GM12878 (cell line): Measurements from ENCODE around the gene SORCS2. TPM values are rescaled to one million over a fixed set of nuclear protein-coding genes. Genes with fewer than 3 reads are reported as not detected.

Experiments
- ATAC-seq: fragments of 200-7000 bp; cut with Tn5 transposase; 3 replicates; pipeline ENCODE4 v1.9.1; 2020; ENCODE audit warnings: mild to moderate bottlenecking, moderate library complexity
- BruUV-seq: library from RNA; stranded (reverse); fragments of 400-500 nt; replicated peaks from 2 replicates; lab custom pipeline; 2021; lab: Mats Ljungman, UMichigan
- CTCF ChIA-PET: fragments of 300-600 bp; sonication (Branson Sonifier 250); formaldehyde crosslinking; extraction: SDS; loops from one replicate; lab custom pipeline; 2021; ENCODE audit warnings: inconsistent platforms; lab: Yijun Ruan, JAX
- POLR2A ChIA-PET: fragments of 350-600 bp; formaldehyde crosslinking; extraction: SDS; loops from one replicate; lab custom pipeline; 2021; ENCODE audit warnings: inconsistent platforms; lab: Charles Lee
- RAD21 ChIA-PET: fragments of 300-600 bp; sonication (Branson Sonifier 250); formaldehyde crosslinking; loops from one replicate; lab custom pipeline; 2023; ENCODE audit warnings: antibody characterized with exemption; ENCODE audit not compliant: unreplicated experiment; lab: Charles Lee
- SMC1A ChIA-PET: fragments of 300-600 bp; sonication (Branson Sonifier 250); formaldehyde crosslinking; loops from one replicate; lab custom pipeline; 2023; ENCODE audit not compliant: unreplicated experiment, uncharacterized antibody; lab: Charles Lee
- DNase-seq: peaks from one replicate; pipeline ENCODE4 v3.0.0-alpha.2; 2011; ENCODE audit warnings: low read depth, low spot score
- FAIRE-seq: peaks from 3 replicates; lab custom pipeline; 2011; peaks lifted over from hg19 to GRCh38; lab: Jason Lieb, UNC
- H2AFZ ChIP-seq: 2 replicates; pipeline ENCODE4 v1.6.0; 2011; ENCODE audit warnings: low read depth, low read length, control low read depth; ENCODE audit not compliant: control insufficient read depth
- H3K27ac ChIP-seq: 2 replicates; pipeline ENCODE4 v1.5.1; 2011; ENCODE audit warnings: control low read depth; ENCODE audit not compliant: control insufficient read depth, insufficient read depth
- H3K27me3 ChIP-seq, 2 experiments: replicated peaks in 1 of 2; 2 replicates each; pipeline versions ENCODE4 v1.6.0 to v1.6.1; 2011; ENCODE audit warnings: low read length in 1 of 2; ENCODE audit not compliant: control insufficient read depth in 2 of 2, insufficient read depth in 2 of 2
- H3K36me3 ChIP-seq, 2 experiments: 2 replicates each; pipeline ENCODE4 v1.5.1; 2011; ENCODE audit warnings: low read length in 1 of 2; ENCODE audit not compliant: control insufficient read depth in 2 of 2, insufficient read depth in 2 of 2
- H3K4me1 ChIP-seq: 2 replicates; pipeline ENCODE4 v1.6.1; 2011; ENCODE audit warnings: mild to moderate bottlenecking, low read length, moderate library complexity, mixed read lengths; ENCODE audit not compliant: control insufficient read depth, insufficient read depth
- H3K4me2 ChIP-seq: 2 replicates; pipeline ENCODE4 v1.6.0; 2011; ENCODE audit warnings: control low read depth; ENCODE audit not compliant: control insufficient read depth, insufficient read depth
- H3K4me3 ChIP-seq: fragments of 200-600 bp; sonication (generic); 2 replicates; pipeline ENCODE4 v1.5.1; 2016
- H3K79me2 ChIP-seq: 2 replicates; pipeline ENCODE4 v1.6.0; 2011; ENCODE audit warnings: low read length; ENCODE audit not compliant: control insufficient read depth, insufficient read depth
- H3K9ac ChIP-seq: 2 replicates; pipeline ENCODE4 v1.8.0; 2011; ENCODE audit warnings: low read length, control low read depth, mixed read lengths; ENCODE audit not compliant: control insufficient read depth, insufficient read depth
- H3K9me3 ChIP-seq: replicated peaks from 3 replicates; pipeline ENCODE4 v1.5.1; 2011; ENCODE audit warnings: mild to moderate bottlenecking, low read length; ENCODE audit not compliant: control insufficient read depth, insufficient read depth
- H4K20me1 ChIP-seq: 2 replicates; pipeline ENCODE4 v1.6.0; 2011; ENCODE audit not compliant: control insufficient read depth, insufficient read depth
- EED ChIP-seq: sonication (generic); IDR thresholded peaks from 2 replicates; pipeline ENCODE4 v1.6.1; 2016; ENCODE audit warnings: antibody characterized with exemption, low read depth
- FOXM1 ChIP-seq: IDR thresholded peaks from 2 replicates; pipeline ENCODE4 v1.6.1; 2012; ENCODE audit warnings: low read depth, mild to moderate bottlenecking, inconsistent platforms, low read length, moderate library complexity
- KAT2A ChIP-seq: conservative IDR thresholded peaks from 2 replicates; pipeline ENCODE4 v1.6.1; 2011; ENCODE audit warnings: low read depth, low read length; ENCODE audit not compliant: control insufficient read depth
- NR2F1 ChIP-seq: fragments of 450-650 bp; conservative IDR thresholded peaks from 2 replicates; pipeline ENCODE4 v1.6.1; 2017; ENCODE audit warnings: mild to moderate bottlenecking
- SIX5 ChIP-seq: IDR thresholded peaks from 2 replicates; pipeline ENCODE4 v1.6.1; 2011; ENCODE audit warnings: mild to moderate bottlenecking, low read depth, low read length, moderate library complexity; ENCODE audit not compliant: severe bottlenecking
- TBL1XR1 ChIP-seq: IDR thresholded peaks from 2 replicates; pipeline ENCODE4 v1.6.1; 2012; ENCODE audit warnings: low read depth, low read length, improper control_type of control experiment
- WGBS: methylation state at CpG from one replicate; pipeline ENCODE4 v1.1.6; 2016; ENCODE audit warnings: low lambda C conversion rate; ENCODE audit not compliant: insufficient replicate concordance, insufficient coverage; ENCODE audit errors: missing lambda C conversion rate; 5-methylcytosine and 5-hydroxymethylcytosine counted together
- in situ Hi-C: fragments of 300-500 bp; cut with MboI; formaldehyde crosslinking; loops from 9 replicates; pipeline ENCODE4 v1.14.3; 2018; ENCODE audit warnings: mixed read lengths
- intact Hi-C: fragments of 100-400 bp; cut with micrococcal nuclease; formaldehyde crosslinking; loops from one replicate; pipeline ENCODE4 v1.14.2; 2022; ENCODE audit not compliant: unreplicated experiment
- polyA plus RNA-seq, 11 experiments: library from polyadenylated mRNA; depleted of rRNA in 4 of 11; unstranded in 6 of 11; stranded (reverse) in 5 of 11; fragments of >200 nt; fragmentation: Nextera tagmentation in 4 of 11; fragmentation: Illumina TruSeq in 1 of 11; extraction: Ambion mirVana in 4 of 11; extraction: Trizol in 1 of 11; gene quantifications; 1 replicate in 1 of 11; 2 replicates in 10 of 11; pipeline versions ENCODE4 v1.2.1 to v1.2.3, GENCODE V29; 2011 to 2016; ENCODE audit warnings: inconsistent platforms in 2 of 11, missing spikeins in 2 of 11, low read depth in 1 of 11
- total RNA-seq, 4 experiments: library from RNA; depleted of rRNA in 3 of 4; stranded (reverse); fragments of >200 nt in 3 of 4; fragmentation: Illumina TruSeq in 1 of 4; extraction: Trizol in 1 of 4; gene quantifications; 2 replicates each; pipeline versions ENCODE4 v1.2.1 to v1.2.3, GENCODE V29; 2013 to 2021
- TF ChIP-seq, protein P1 (sequence below): fragments of 450-650 bp; conservative IDR thresholded peaks from 2 replicates; pipeline ENCODE4 v1.6.1; 2017; ENCODE audit warnings: mild to moderate bottlenecking, moderate library complexity

The SORCS2 gene
- total and polyA plus RNA-seq, 10 of the 15 experiments (the other 5 are each of a cell fraction or from before 2014, with no cell fraction given), result 0.01 to 0.15 (median 0.05) TPM; not detected in 5

DNA sequence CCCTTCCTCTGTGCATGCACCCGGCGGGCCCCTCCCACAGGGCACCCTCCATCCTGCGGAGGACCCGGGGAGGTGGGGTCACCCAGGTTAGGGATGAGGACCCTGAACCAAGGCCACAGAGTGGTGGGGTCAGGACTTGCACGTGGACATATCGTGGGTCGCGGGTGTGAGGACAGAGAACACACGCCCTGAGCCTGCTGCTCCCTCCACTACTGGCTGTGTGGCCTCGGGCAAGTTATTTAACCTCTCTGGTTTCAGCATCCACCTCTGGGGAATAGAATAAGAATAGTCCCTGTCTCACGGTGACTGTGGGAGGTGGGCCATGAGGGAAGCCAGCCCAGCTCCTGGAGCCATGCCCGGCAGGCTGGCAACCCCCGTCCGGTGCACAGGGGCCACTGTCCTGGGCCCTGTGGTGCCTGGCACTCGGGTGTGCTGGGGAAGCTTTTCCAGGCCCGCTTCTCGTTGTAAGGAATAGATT is 237.3 kb downstream of the SORCS2 start:
- ChIA-PET SMC1A (no interaction called here), CTCF (no interaction called here), POLR2A (no interaction called here), RAD21 (no interaction called here)
- H3K36me3 ChIP-seq, result no peaks in the 10 kb centered on the region
- ATAC-seq, result no peak
- no peaks in the 10 kb centered on the region for H3K79me2 ChIP-seq
- H3K9ac ChIP-seq, result no peak overlapping the region
- FAIRE-seq, result no peak
- intact Hi-C loops, result no loop called here
- no peak overlapping the region for H2AFZ ChIP-seq
- no TSS peak for BruUV-seq
- no peaks in the 10 kb centered on the region for H3K4me1 ChIP-seq
- in situ Hi-C loops, result no loop called here
- 37% methylated on average over 17 of the region's 17 CpGs for WGBS
- no peak overlapping the region for H3K4me2 ChIP-seq
- H4K20me1 ChIP-seq, result no peaks in the 10 kb centered on the region
- TF ChIP-seq SIX5 (no peak), FOXM1 (no peak)
- TF ChIP-seq, protein P1, sequence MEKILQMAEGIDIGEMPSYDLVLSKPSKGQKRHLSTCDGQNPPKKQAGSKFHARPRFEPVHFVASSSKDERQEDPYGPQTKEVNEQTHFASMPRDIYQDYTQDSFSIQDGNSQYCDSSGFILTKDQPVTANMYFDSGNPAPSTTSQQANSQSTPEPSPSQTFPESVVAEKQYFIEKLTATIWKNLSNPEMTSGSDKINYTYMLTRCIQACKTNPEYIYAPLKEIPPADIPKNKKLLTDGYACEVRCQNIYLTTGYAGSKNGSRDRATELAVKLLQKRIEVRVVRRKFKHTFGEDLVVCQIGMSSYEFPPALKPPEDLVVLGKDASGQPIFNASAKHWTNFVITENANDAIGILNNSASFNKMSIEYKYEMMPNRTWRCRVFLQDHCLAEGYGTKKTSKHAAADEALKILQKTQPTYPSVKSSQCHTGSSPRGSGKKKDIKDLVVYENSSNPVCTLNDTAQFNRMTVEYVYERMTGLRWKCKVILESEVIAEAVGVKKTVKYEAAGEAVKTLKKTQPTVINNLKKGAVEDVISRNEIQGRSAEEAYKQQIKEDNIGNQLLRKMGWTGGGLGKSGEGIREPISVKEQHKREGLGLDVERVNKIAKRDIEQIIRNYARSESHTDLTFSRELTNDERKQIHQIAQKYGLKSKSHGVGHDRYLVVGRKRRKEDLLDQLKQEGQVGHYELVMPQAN, result no peak
- no peak overlapping the region for H3K27ac ChIP-seq
- H3K27me3 ChIP-seq, result no peaks in the 10 kb centered on the region
- DNase-seq, result no peak
- H3K9me3 ChIP-seq, result no peaks in the 10 kb centered on the region
- no peak overlapping the region for H3K4me3 ChIP-seq

DNA sequence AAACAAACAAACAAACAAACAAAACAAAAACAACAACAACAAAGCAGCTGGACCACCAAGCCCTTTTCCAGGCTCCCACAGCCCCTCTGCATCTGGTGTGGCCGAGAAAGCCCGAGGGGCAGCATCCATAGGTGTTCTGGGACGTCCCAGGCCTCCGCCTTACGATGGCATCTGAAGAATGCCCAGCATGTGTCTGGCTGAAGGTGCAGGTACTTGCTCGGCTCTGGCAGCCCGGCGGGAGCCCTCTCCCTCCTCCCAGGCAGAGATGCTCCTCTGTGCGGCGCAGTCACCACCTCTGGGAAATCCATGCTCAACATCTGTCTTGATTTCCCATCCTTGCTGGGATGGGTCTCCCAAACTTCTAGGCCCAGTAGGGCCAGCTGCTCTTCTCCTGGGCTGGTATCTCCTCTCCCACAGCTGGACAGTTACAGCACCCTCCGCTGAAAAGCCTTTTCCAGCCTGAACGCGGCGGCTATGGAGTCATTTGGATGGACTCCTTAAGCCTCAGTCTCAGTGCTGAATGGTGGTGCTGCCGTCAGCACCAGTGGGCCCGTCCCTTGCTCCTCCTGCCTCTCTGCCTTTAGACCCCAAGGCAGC is 238.1 kb downstream of the SORCS2 start:
- SMC1A ChIA-PET, result no interaction called here
- Histone ChIP-seq H3K4me3 (no peak overlapping the region), H3K9ac (no peak overlapping the region), H4K20me1 (no peaks in the 10 kb centered on the region), H3K4me1 (no peaks in the 10 kb centered on the region), H2AFZ (no peak overlapping the region), H3K36me3 (no peaks in the 10 kb centered on the region), H3K27me3 (no peaks in the 10 kb centered on the region), H3K9me3 (no peaks in the 10 kb centered on the region), H3K4me2 (no peak overlapping the region), H3K27ac (no peak overlapping the region), H3K79me2 (no peaks in the 10 kb centered on the region)
- DNase-seq (no peak), FAIRE-seq (no peak), ATAC-seq (no peak)
- BruUV-seq, result no TSS peak
- TF ChIP-seq TBL1XR1, result no peak
- no peak for TF ChIP-seq EED
- TF ChIP-seq KAT2A, result no peak
- TF ChIP-seq NR2F1, result no peak
- in situ Hi-C loops (no loop called here), intact Hi-C loops (no loop called here)
- POLR2A ChIA-PET, result no interaction called here
- RAD21 ChIA-PET, result no interaction called here
- 32% methylated on average over 16 of the region's 16 CpGs for WGBS
- CTCF ChIA-PET, result no interaction called here
